H1 (cell line): Measurements from ENCODE around the gene CELSR1. TPM values are rescaled to one million over a fixed set of nuclear protein-coding genes. Genes with fewer than 3 reads are reported as not detected.

ENCODE experiments used
- SAP30 ChIP-seq: fragments of 300-600 bp; sonication (generic); IDR thresholded peaks from 2 replicates; pipeline ENCODE4 v1.7.1; 2012; ENCODE audit warnings: low read length, moderate library complexity, mild to moderate bottlenecking, inconsistent platforms; ENCODE audit not compliant: insufficient read depth, insufficient replicate concordance
- polyA plus RNA-seq, 7 experiments: library from polyadenylated mRNA; depleted of rRNA in 3 of 7; stranded (reverse) in 5 of 7; unstranded in 2 of 7; fragments of >200 nt in 5 of 7; fragments of 200-250 nt in 2 of 7; gene quantifications; 1 replicate in 5 of 7; 2 replicates in 1 of 7; 4 replicates in 1 of 7; pipeline versions ENCODE4 v1.2.1 to v1.2.3, GENCODE V29; 2011 to 2013; ENCODE audit warnings: missing spikeins in 2 of 7, mixed read lengths in 2 of 7
- total RNA-seq: library from RNA; stranded (reverse); fragmentation: NEBNext Ultra II Directional; extraction: Animal tissue kit (Norgen Biotek cat#: 25700); gene quantifications from 2 replicates; pipeline ENCODE4 v1.2.1, GENCODE V29; 2021

The CELSR1 gene
- total and polyA plus RNA-seq, 2 of the 8 experiments (the other 6 are each of a cell fraction or from before 2014, with no cell fraction given): 9.0 to 12.4 TPM

DNA sequence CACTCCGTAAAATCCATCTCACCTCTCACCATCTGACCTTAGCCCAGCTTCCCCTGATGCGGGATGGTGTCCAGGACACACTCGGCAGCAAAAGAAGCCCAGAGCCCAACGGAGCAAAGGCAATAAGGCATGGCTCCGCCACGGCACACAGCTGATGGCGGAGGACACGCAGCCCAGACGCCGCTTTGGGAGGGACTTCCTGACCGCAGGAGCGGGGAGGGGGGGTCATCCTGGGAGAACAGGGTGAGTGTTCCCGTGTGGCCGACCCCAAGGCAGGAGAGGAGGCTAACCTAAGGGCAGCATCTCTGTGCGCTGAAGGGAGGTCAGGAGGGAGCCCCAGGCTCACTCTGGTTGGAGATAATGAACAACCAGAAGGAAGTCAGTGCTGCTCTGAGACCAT, 130.6 kb downstream of the CELSR1 start (continued):
- TF ChIP-seq SAP30: no peak
